ENCODE measurements around the gene ACOXL. TPM values are rescaled to one million over a fixed set of nuclear protein-coding genes. Genes with fewer than 3 reads are reported as not detected.

The ACOXL gene
- total and polyA plus RNA-seq, 9 of the 15 experiments (the other 6 are each of a cell fraction or from before 2014, with no cell fraction given), result 0.31 to 0.56 TPM; not detected in 7

GRCh38 chr2:110783196-110783873 lies 51.0 kb downstream of the ACOXL start (continued):
- TF ChIP-seq ZBTB8A (IDR thresholded peaks at IDR 0.05; ENCODE audit: partially characterized antibody) (no peak), SIN3B (IDR thresholded peaks at IDR 0.05; ENCODE audit: low read depth) (no peak), ETS1 (conservative IDR thresholded peaks at IDR 0.05; ENCODE audit: control insufficient read depth, low read depth, low read length) (no peak), HMG20B (CRISPR knock-in tag; IDR thresholded peaks at IDR 0.05) (no peak), BHLHE40 (IDR thresholded peaks at IDR 0.05; ENCODE audit: low read length) (no peak), EZH2 (IDR thresholded peaks at IDR 0.05; ENCODE audit: borderline replicate concordance, low read depth, low read length) (no peak)

DNA sequence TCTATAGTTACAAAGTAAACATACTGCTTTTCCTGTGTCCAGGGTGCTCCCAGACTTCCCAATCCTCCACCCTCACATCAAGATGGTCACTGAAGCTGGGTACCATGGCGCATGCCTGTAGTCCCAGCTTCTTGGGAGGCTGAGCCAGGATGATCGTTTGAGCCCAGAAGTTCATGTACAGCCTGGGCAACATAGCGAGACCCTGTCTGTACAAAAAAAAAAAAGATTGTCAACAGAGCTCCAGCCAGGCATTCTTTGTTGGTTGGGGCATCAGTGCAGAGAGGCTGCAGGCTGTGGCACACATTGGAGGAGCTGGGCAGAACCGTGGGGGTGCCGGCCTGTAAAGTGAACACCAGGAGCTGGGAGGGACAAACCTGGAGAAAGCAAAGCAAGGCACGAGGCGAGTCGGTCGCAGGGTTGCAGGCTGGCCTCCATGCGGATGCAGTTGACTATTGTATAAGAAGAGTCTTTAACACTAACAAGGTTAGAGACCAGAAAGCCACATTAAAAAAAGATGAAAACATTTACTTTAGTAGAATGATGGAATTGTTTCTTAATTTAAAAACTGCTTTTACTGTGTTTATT lies 51.8 kb downstream of the ACOXL start:
- Histone ChIP-seq H3K4me3 (no peak overlapping the region), H2AFZ (ENCODE audit: low read depth, low read length) (no peak overlapping the region), H3K9me3 (replicated peaks; ENCODE audit: control insufficient read depth, insufficient read depth, low read depth, low read length) (no peaks in the 10 kb centered on the region), H3K4me1 (replicated peaks in 1 of 2; ENCODE audit: control insufficient read depth in 2 of 2, insufficient read depth in 2 of 2, low read length in 2 of 2) (no peaks in the 10 kb centered on the region), H3K36me3 (ENCODE audit: control insufficient read depth, insufficient read depth, low read length) (no peaks in the 10 kb centered on the region), H3K79me2 (ENCODE audit: control insufficient read depth, insufficient read depth, low read length) (no peaks in the 10 kb centered on the region), H3K27me3 (ENCODE audit: control insufficient read depth in 2 of 2, insufficient read depth in 2 of 2, low read length in 2 of 2) (peaks cover 0 to 14% of the 10 kb centered on the region in 2 experiments; a peak in 2 of 5 replicates), H3K9me1 (ENCODE audit: control insufficient read depth, insufficient read depth, low read length) (no peaks in the 10 kb centered on the region), H3K27ac (ENCODE audit: extremely low read depth, low read depth, low read length) (no peak overlapping the region), H3K4me2 (ENCODE audit: insufficient read depth, low read length) (no peak overlapping the region), H4K20me1 (replicated peaks; ENCODE audit: control insufficient read depth, insufficient read depth, low read length) (no peaks in the 10 kb centered on the region), H3K9ac (ENCODE audit: insufficient read depth in 1 of 2, low read depth in 2 of 2, low read length in 2 of 2) (no peak overlapping the region)
- CTCF ChIA-PET (ENCODE audit: low intra/inter-chr PET ratio), result no interaction called here
- WGBS (ENCODE audit: insufficient coverage, low coverage, missing lambda C conversion rate), result 4% methylated on average over 10 of the region's 10 CpGs
- no peak for DNase-seq (ENCODE audit: extremely low read depth in 1 of 4, low spot score in 3 of 4)
- no peak for FAIRE-seq
- in situ Hi-C loops (cut with MboI), result no loop called here
- intact Hi-C loops (cut with micrococcal nuclease), result no loop called here
- ATAC-seq, result no peak
- TF ChIP-seq ATF6 (CRISPR knock-in tag; IDR thresholded peaks at IDR 0.05) (no peak), COPS2 (conservative IDR thresholded peaks at IDR 0.05) (no peak), ZNF263 (CRISPR knock-in tag; IDR thresholded peaks at IDR 0.05; ENCODE audit: borderline replicate concordance) (no peak), ZNF707 (CRISPR knock-in tag; conservative IDR thresholded peaks at IDR 0.05) (no peak), PHF20 (IDR thresholded peaks at IDR 0.05; ENCODE audit: partially characterized antibody) (no peak), TEAD4 (IDR thresholded peaks at IDR 0.05; ENCODE audit: low read length) (no peak), TEAD4 (CRISPR knock-in tag; IDR thresholded peaks at IDR 0.05; ENCODE audit: borderline replicate concordance) (no peak)
- POLR2A ChIA-PET, result interaction anchor here (1.1 kb wide), 1 partner anchor 13 kb away, joined by 4 read pairs; no protein-coding TSS in a partner anchor
- no TSS peak for BruUV-seq (replicated peaks)

Data from K562 (cell line).